ENCODE results near the gene UBE2R2. TPM values are rescaled to one million over a fixed set of nuclear protein-coding genes. Genes with fewer than 3 reads are reported as not detected.
"Not testable (repeated sequence)": the region's sequence is repeated elsewhere in the genome, so short reads cannot be mapped to it uniquely, and the experiment has no call there.

Gene UBE2R2
- total and polyA plus RNA-seq, 7 experiments from 2014 or later = 16.9 to 40.8 (median 28.6) TPM

- Mint-ChIP-seq H3K27ac (peak overlapping the region in 7 of 9 donors; percentile 13 to 71 (median 47)), H3K4me3 (peak overlapping the region in 3 of 10 donors; percentile 12 to 43 (median 32)), H3K4me1 (peaks cover 31 to 74% (median 62%) of the 10 kb centered on the region in 7 donors), H3K9me3 (no peaks in the 10 kb centered on the region), H3K27me3 (no peaks in the 10 kb centered on the region), H3K36me3 (peaks cover 0 to 12% (median 4%) of the 10 kb centered on the region in 5 donors)
- H3K36me3 ChIP-seq (ENCODE audit: control insufficient read depth in 2 of 3, insufficient read depth in 3 of 3, low read length in 3 of 3) = no peaks in the 10 kb centered on the region
- ChIA-PET POLR2A (interaction anchor here (1.2 kb wide), 1 partner anchor 27 kb away, joined by 5 read pairs; the partner anchor contains the start of gene UBE2R2), CTCF (interaction anchor here (0.7 kb wide), 1 partner anchor 30 kb away, joined by 3 read pairs; no protein-coding TSS in a partner anchor)
- DNase-seq (no peak), ATAC-seq (no peak)
- no peak overlapping the region for H3K27ac ChIP-seq (ENCODE audit: low read depth, low read length)
- intact Hi-C loops (cut with micrococcal nuclease) = no loop called here
- peaks cover 4 to 7% of the 10 kb centered on the region in 2 donors for H3K4me1 ChIP-seq (ENCODE audit: control insufficient read depth in 2 of 2, insufficient read depth in 2 of 2, low read length in 2 of 2)
- no peaks in the 10 kb centered on the region for H3K9me3 ChIP-seq (ENCODE audit: control insufficient read depth in 2 of 3, low read length in 3 of 3)
- no peak overlapping the region for H3K4me3 ChIP-seq (ENCODE audit: low read length)
- H3K27me3 ChIP-seq (ENCODE audit: control insufficient read depth in 2 of 2, insufficient read depth in 2 of 2, low read length in 2 of 2) = no peaks in the 10 kb centered on the region
Measured at GRCh38 chr9:33843312-33843961, 26.5 kb downstream of the UBE2R2 start.

- ChIA-PET POLR2A (no interaction called here), CTCF (interaction anchor here (8.5 kb wide), 1 partner anchor 32 kb away, joined by 87 read pairs; the partner anchor contains the start of gene UBE2R2)
- Histone ChIP-seq H3K27ac (ENCODE audit: low read depth, low read length) (no peak overlapping the region), H3K4me1 (ENCODE audit: control insufficient read depth in 2 of 2, insufficient read depth in 2 of 2, low read length in 2 of 2) (peaks cover 4 to 7% of the 10 kb centered on the region in 2 donors), H3K4me3 (ENCODE audit: low read length) (no peak overlapping the region), H3K36me3 (ENCODE audit: control insufficient read depth in 2 of 3, insufficient read depth in 3 of 3, low read length in 3 of 3) (no peaks in the 10 kb centered on the region), H3K27me3 (ENCODE audit: control insufficient read depth in 2 of 2, insufficient read depth in 2 of 2, low read length in 2 of 2) (no peaks in the 10 kb centered on the region), H3K9me3 (ENCODE audit: control insufficient read depth in 2 of 3, low read length in 3 of 3) (no peaks in the 10 kb centered on the region)
- Mint-ChIP-seq H3K4me1 (peaks cover 34 to 68% (median 57%) of the 10 kb centered on the region in 7 donors), H3K27ac (peak overlapping the region in 2 of 9 donors; percentile 0 to 25), H3K36me3 (peaks cover 0 to 7% (median 4%) of the 10 kb centered on the region in 5 donors), H3K27me3 (no peaks in the 10 kb centered on the region), H3K9me3 (no peaks in the 10 kb centered on the region), H3K4me3 (peak overlapping the region in 2 of 10 donors; percentile 15 to 34)
- ATAC-seq (no peak), DNase-seq (no peak)
- intact Hi-C loops (cut with micrococcal nuclease) = no loop called here
Measured at GRCh38 chr9:33846231-33846630, 29.3 kb downstream of the UBE2R2 start.

- intact Hi-C loops (cut with micrococcal nuclease); H3K36me3 ChIP-seq (ENCODE audit: control insufficient read depth in 2 of 3, insufficient read depth in 3 of 3, low read length in 3 of 3); H3K4me3 ChIP-seq (ENCODE audit: low read length); ATAC-seq; H3K9me3 ChIP-seq (ENCODE audit: control insufficient read depth in 2 of 3, low read length in 3 of 3); H3K27me3 ChIP-seq (ENCODE audit: control insufficient read depth in 2 of 2, insufficient read depth in 2 of 2, low read length in 2 of 2); H3K9me3 Mint-ChIP-seq; H3K4me1 ChIP-seq (ENCODE audit: control insufficient read depth in 2 of 2, insufficient read depth in 2 of 2, low read length in 2 of 2); H3K36me3 Mint-ChIP-seq; H3K27ac ChIP-seq (ENCODE audit: low read depth, low read length); POLR2A ChIA-PET; DNase-seq; H3K27me3 Mint-ChIP-seq: not testable (repeated sequence)
- Mint-ChIP-seq H3K4me3 (peak overlapping the region in 2 of 10 donors; percentile 10 to 47), H3K27ac (peak overlapping the region in 5 of 9 donors; percentile 9 to 60 (median 32)), H3K4me1 (peaks cover 26 to 63% (median 51%) of the 10 kb centered on the region in 7 donors)
- CTCF ChIA-PET = interaction anchor here (0.6 to 8.5 kb wide), 2 partner anchors 33 to 91 kb away, joined by 4 to 87 read pairs; partner anchors contain the start of gene UBE2R2
Measured at GRCh38 chr9:33847894-33848205, 30.9 kb downstream of the UBE2R2 start.

- H3K4me3 ChIP-seq (ENCODE audit: low read length) = no peak overlapping the region
- no peak overlapping the region for H3K27ac ChIP-seq (ENCODE audit: low read depth, low read length)
- no peaks in the 10 kb centered on the region for H3K27me3 ChIP-seq (ENCODE audit: control insufficient read depth in 2 of 2, insufficient read depth in 2 of 2, low read length in 2 of 2)
- H3K27ac Mint-ChIP-seq = peak overlapping the region in 8 of 9 donors; percentile 18 to 80 (median 54)
- peaks cover 21 to 58% (median 53%) of the 10 kb centered on the region in 7 donors for H3K4me1 Mint-ChIP-seq
- CTCF ChIA-PET = interaction anchor here (8.5 kb wide), 1 partner anchor 36 kb away, joined by 87 read pairs; the partner anchor contains the start of gene UBE2R2
- peaks cover 0 to 6% (median 4%) of the 10 kb centered on the region in 5 donors for H3K36me3 Mint-ChIP-seq
- H3K4me1 ChIP-seq (ENCODE audit: control insufficient read depth in 2 of 2, insufficient read depth in 2 of 2, low read length in 2 of 2) = peaks cover 4 to 7% of the 10 kb centered on the region in 2 donors
- intact Hi-C loops (cut with micrococcal nuclease) = no loop called here
- ATAC-seq = no peak
- no peak for DNase-seq
- no peaks in the 10 kb centered on the region for H3K9me3 ChIP-seq (ENCODE audit: control insufficient read depth in 2 of 3, low read length in 3 of 3)
- no peaks in the 10 kb centered on the region for H3K9me3 Mint-ChIP-seq
- POLR2A ChIA-PET = interaction anchor here (1.4 kb wide), 1 partner anchor 9 kb away, joined by 4 read pairs; no protein-coding TSS in a partner anchor
- no peak overlapping the region for H3K4me3 Mint-ChIP-seq
- H3K27me3 Mint-ChIP-seq = no peaks in the 10 kb centered on the region
- H3K36me3 ChIP-seq (ENCODE audit: control insufficient read depth in 2 of 3, insufficient read depth in 3 of 3, low read length in 3 of 3) = no peaks in the 10 kb centered on the region
Measured at GRCh38 chr9:33850267-33850629, 33.3 kb downstream of the UBE2R2 start.

GRCh38 chr9:33850677-33851076 is 33.7 kb downstream of the UBE2R2 start:
- Histone ChIP-seq H3K36me3 (ENCODE audit: control insufficient read depth in 2 of 3, insufficient read depth in 3 of 3, low read length in 3 of 3) (no peaks in the 10 kb centered on the region), H3K27ac (ENCODE audit: low read depth, low read length) (no peak overlapping the region), H3K27me3 (ENCODE audit: control insufficient read depth in 2 of 2, insufficient read depth in 2 of 2, low read length in 2 of 2) (no peaks in the 10 kb centered on the region), H3K4me3 (ENCODE audit: low read length) (no peak overlapping the region), H3K9me3 (ENCODE audit: control insufficient read depth in 2 of 3, low read length in 3 of 3) (no peaks in the 10 kb centered on the region), H3K4me1 (ENCODE audit: control insufficient read depth in 2 of 2, insufficient read depth in 2 of 2, low read length in 2 of 2) (peaks cover 4 to 7% of the 10 kb centered on the region in 2 donors)
- Mint-ChIP-seq H3K9me3 (no peaks in the 10 kb centered on the region), H3K27me3 (no peaks in the 10 kb centered on the region), H3K36me3 (peaks cover 0 to 7% (median 4%) of the 10 kb centered on the region in 5 donors), H3K4me1 (peaks cover 21 to 62% (median 56%) of the 10 kb centered on the region in 7 donors), H3K27ac (peak overlapping the region in 8 of 9 donors; percentile 18 to 80 (median 26)), H3K4me3 (no peak overlapping the region)
- intact Hi-C loops (cut with micrococcal nuclease) = no loop called here
- no peak for DNase-seq
- ATAC-seq = no peak
- POLR2A ChIA-PET = no interaction called here
- CTCF ChIA-PET = interaction anchor here (8.5 kb wide), 1 partner anchor 36 kb away, joined by 87 read pairs; the partner anchor contains the start of gene UBE2R2

- no peaks in the 10 kb centered on the region for H3K9me3 ChIP-seq (ENCODE audit: control insufficient read depth in 2 of 3, low read length in 3 of 3)
- peaks cover 0 to 7% (median 2%) of the 10 kb centered on the region in 5 donors for H3K36me3 Mint-ChIP-seq
- no peak overlapping the region for H3K4me3 Mint-ChIP-seq
- no peaks in the 10 kb centered on the region for H3K36me3 ChIP-seq (ENCODE audit: control insufficient read depth in 2 of 3, insufficient read depth in 3 of 3, low read length in 3 of 3)
- H3K9me3 Mint-ChIP-seq = no peaks in the 10 kb centered on the region
- H3K4me3 ChIP-seq (ENCODE audit: low read length) = no peak overlapping the region
- no peaks in the 10 kb centered on the region for H3K27me3 ChIP-seq (ENCODE audit: control insufficient read depth in 2 of 2, insufficient read depth in 2 of 2, low read length in 2 of 2)
- no peaks in the 10 kb centered on the region for H3K27me3 Mint-ChIP-seq
- peaks cover 19 to 65% (median 56%) of the 10 kb centered on the region in 7 donors for H3K4me1 Mint-ChIP-seq
- DNase-seq (no peak), ATAC-seq (no peak)
- intact Hi-C loops (cut with micrococcal nuclease) = no loop called here
- CTCF ChIA-PET = interaction anchor here (0.9 to 8.5 kb wide), 2 partner anchors 13 to 37 kb away, joined by 3 to 87 read pairs; partner anchors contain the start of gene UBE2R2
- POLR2A ChIA-PET = no interaction called here
- peak overlapping the region; percentile 26 for H3K27ac ChIP-seq (ENCODE audit: low read depth, low read length)
- H3K4me1 ChIP-seq (ENCODE audit: control insufficient read depth in 2 of 2, insufficient read depth in 2 of 2, low read length in 2 of 2) = peaks cover 4 to 7% of the 10 kb centered on the region in 2 donors
- H3K27ac Mint-ChIP-seq = peak overlapping the region in 7 of 9 donors; percentile 18 to 80 (median 53)
Measured at GRCh38 chr9:33851301-33851700, 34.3 kb downstream of the UBE2R2 start.
